GM21515 (cell line): ENCODE data around the gene PRDM15.

Experiments used
- ATAC-seq: cut with Tn5 transposase; IDR thresholded peaks from one replicate; pipeline ENCODE4 v1.9.1; 2021; ENCODE audit not compliant: unreplicated experiment

Gene PRDM15

DNA sequence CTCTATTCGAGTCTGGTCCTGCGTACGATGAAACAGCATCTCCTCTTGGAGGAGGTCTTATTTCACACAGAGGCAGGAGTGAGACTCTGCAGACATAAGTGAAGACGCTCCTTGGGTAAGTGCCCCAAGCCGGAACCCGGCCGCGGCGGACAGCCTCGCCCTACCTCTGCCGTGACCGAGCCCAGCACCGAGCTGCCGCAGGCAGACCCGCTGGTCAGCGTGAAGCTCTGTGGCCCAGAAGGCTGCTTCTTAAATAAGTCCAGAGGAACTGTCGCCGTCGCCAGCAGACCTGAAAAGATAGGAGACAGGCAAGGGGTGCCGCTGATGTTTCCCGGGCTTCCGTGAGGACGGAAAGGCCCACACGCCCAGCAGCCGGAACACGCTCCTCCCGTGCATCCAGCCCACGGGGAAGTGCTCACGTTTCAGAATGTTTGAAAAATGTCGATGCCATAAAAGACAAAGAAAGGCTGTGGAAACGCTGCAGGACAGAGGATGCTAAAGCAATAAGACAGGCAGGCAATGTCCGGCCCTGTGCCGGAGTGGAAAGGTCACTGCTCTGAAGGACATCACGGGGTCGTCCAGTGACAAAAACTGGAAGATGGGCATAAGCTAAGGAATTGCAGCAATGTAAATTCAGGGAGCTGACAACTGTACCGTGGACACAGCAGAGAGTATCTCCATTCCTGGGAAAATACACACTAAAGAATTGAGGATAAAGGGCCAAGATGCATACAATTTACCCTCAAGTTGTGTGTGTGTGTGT lies 28.5 kb upstream of the PRDM15 start:
- ATAC-seq: no peak

DNA sequence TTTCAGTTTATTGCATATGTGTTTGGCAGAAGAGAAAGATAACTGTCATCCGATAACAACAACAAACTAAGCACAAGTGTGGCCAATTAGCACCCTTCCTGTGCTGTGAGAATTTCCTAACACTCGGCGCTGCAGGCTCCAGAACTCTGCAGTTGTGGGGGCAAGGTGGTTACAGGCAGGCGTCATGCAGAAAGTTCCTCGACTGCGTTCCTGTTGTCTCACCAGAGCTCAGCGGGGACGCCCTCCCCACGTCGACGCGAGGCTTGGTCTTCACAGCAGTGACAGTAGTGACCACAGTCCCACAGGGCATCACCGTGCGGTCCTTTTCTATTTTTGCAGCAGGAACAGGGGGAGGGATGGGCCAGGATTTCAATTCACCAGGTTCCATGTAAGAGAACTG lies 27.6 kb upstream of the PRDM15 start:
- ATAC-seq: no peak

DNA sequence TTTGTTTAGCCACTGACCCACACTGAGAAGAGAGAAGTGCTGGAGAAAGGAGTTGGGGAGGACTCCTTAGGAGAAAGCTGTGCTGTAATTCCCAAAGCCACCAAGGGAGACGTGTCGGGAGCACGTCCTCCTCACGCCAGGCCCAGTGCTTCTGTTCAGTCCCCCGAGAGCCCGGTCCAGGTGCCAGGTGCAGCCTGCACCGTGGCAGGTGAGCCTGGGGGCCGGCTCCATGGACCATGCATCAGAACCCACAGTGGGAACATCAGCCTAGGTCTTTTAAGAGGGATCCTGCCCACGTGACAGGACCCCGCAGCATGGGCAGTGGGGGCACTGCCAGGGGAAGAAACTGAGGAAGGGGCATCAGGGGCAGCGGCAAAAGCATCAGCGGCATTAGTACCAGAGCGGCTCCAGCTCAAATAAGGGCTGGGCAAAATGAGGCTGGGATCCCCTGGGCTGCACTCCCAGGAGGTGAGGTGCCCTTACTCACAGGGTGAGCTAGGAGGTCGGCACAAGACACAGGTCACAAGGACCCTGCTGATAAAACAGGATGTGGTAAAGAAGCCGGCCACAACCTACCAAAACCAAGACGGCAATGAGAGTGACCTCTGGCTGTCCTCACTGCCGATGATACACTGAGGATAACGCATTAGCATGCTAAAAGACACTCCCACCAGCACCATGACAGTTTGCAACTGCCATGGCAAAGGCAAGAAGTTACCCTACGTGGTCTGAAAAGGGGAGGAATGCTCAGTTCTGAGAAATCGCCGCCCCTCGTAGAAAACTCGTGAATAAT lies 24.6 kb upstream of the PRDM15 start:
- ATAC-seq: no peak

- ATAC-seq: no peak
These were observed 23.8 kb upstream of the PRDM15 start for GRCh38 chr21:41902946-41903345.

- ATAC-seq: no peak
These were observed 22.6 kb upstream of the PRDM15 start for GRCh38 chr21:41901782-41902181.

DNA sequence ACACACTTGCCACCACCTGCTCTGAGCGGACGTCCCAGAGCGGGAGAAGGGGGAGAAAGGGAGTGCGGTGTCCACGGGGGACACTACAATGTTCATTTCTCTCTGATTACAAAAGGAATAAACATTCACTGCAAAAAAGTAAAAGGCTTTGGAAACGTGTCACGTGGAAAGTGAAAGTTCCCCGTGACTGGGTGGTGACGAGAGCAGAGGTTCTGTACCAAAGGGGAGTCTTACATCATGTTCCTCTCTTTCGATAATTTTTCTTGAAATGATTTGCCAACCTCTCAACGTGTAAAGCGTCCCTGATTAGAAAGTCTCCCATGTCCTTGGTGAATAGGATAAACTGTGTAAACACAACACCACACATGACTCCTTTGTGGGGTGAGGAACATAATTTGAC lies 22.0 kb upstream of the PRDM15 start:
- no peak for ATAC-seq

- no peak for ATAC-seq
These were observed 21.3 kb upstream of the PRDM15 start for GRCh38 chr21:41900401-41900800.

DNA sequence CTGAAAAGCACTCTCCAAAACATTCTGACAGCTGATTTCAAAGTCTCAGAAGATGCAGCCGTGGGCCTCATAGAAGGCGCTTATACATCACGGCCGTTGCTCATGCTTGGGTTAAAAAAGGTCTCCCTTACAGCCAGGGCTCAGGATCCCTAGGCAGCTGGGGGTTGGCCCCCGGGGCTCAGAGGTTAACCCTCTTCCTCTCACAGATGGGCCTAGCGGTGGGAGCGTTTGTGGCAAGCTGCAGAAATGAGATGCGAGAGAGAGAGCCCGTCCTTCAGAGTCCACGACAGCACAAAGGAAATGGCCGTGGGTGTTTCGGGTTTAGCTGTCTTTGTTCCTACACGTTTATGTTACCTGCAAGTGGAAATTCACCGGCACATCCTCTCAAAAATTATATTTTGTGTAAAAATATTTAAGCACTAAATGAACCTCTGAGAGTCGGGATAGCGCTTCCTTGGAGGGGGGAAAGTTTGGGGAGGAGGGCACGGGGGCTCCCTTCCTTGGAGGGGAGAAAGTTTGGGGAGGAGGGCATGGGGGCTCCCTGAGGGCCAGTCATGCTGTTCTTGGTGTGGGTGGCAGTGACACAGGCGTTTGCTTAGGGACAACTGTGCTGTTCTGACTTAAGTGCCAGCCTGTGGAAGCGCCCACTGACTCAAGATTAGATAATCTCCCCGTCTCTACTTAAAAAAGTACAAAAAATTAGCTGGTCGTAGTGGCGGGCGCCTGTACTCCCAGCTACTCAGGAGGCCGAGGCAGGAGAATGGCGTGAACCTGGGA lies 20.5 kb upstream of the PRDM15 start:
- ATAC-seq: no peak

GRCh38 chr21:41898998-41899397 lies 19.9 kb upstream of the PRDM15 start:
- ATAC-seq: no peak

GRCh38 chr21:41897700-41898099 lies 18.6 kb upstream of the PRDM15 start:
- ATAC-seq: no peak

GRCh38 chr21:41897047-41897669 lies 18.0 kb upstream of the PRDM15 start:
- ATAC-seq: no peak

GRCh38 chr21:41895643-41896493 lies 16.7 kb upstream of the PRDM15 start:
- ATAC-seq: no peak

DNA sequence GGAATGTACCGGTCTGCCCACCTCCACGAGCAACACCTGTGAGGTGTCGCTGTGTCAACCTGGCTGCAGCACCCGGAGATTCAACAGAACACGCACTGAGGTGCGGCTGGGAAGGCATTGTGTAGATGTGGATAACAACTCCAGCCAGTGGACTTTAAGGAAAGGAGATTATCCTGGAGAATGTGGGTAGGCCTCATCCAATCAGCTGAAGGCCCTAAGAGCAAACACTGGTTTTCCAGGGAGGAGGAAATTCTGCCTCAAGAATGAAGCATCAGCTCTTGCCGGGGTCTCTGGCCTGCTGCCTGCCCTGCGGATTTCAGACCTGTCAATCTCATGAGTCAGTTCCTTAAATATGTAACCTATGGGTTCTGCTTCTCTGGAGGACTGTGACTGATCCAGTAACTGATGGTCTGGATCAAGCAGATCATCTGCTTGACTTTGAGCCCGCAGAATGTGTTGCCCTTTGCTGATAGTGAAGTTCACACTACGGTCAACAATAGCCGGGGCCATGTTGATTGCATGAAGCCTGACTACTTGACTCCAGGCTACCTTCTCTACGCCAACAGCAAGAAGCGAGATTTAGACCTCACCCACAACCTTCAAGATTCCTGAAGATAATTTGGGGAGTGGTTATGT lies 15.9 kb upstream of the PRDM15 start:
- ATAC-seq: no peak

DNA sequence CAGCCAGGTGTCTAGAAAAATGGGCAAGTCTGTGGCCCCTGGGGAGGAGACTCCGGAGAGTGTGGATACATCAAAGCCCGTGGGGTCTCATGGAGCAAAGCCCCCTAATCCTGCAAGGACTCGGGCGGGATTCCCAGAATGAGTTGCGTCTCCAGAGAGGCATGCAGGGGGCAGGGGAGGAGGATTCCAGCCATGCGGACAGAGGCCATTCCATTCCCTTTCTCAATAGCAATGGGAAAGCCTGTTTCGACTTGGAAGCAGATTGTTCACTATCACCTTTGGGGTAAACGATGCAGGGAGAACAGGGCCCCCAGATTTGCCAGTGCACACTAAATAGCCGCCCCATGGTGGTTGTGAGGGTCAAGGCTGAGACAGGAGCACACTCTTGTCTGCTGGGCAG lies 15.4 kb upstream of the PRDM15 start:
- ATAC-seq: no peak

DNA sequence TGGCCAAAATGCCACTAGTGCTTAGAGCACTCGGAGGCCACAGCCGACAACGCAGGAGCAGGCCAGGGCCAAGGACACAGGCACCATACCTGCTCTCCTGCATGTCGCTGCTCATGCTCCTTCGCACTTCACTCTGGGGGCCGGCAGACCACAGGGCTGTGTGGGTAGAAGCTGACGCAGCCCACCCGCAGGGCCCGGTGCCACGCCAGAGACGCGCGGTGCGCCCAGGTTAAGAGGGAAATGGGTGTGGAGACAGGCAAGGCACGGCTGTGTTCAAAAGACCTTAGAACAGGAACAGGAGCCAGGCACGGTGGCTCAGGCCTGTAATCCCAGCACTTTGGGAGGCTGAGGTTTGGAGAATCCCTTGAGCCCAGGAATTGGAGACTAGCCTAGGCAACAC lies 13.6 kb upstream of the PRDM15 start:
- no peak for ATAC-seq

DNA sequence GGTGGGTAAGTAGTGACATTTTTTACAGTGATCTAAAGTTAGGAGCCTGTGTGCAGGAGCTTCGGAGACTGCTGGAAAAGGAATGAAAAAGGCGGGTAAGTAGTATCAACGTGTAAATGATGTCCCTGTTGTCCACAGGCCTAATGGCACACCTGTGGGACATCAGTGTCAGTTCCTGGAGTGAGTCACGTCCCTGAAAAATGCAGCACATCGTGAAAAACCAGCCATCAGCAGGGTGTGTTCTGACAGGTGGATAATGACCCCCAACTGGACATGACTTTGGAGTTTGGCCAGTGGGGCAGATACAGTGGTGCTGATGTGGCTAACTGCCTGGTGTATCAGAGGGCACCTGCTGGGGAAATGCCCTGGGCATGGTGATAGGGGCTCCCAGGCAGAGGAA lies 12.0 kb upstream of the PRDM15 start:
- no peak for ATAC-seq

DNA sequence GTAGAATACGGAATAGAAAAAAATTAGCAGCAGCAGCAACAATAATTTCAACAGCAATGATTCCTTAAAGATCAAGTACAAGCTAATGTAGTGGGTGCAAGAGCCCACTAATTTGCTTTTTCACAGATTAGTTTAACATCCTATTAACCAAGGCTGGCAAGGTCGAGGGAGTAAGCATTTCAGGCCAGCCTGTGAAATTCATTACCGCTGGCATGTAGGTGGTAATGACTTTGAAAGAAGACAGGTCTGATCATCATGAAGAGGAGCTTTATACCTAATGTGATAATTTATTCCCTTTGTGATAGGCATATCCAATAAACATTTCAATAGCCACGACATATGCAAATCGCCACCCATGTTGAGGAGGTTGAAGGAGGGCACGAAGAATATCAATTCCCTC lies 11.2 kb upstream of the PRDM15 start:
- ATAC-seq: no peak

GRCh38 chr21:41888749-41889376 lies 9.7 kb upstream of the PRDM15 start:
- no peak for ATAC-seq

DNA sequence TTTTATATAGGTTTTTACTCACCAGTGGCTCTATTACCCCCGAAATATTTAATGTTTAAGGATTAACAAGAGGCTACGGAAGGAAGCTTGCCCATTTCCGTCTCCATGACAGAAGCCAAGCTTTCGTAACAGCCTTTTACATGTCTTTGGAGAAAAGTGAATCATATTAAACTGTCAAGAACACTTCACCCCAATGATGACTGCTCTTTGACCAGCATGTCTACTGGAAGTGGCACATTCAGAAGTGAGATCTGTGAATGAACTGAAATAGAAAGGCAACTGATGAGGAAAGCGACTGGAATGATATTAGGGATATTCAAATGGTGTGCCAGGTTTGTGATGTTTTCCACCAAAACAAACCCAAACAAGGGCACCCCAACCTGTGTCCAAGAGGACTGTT lies 8.5 kb upstream of the PRDM15 start:
- no peak for ATAC-seq
